Activated CD8-positive, alpha-beta memory T cell treated with anti-CD3 and anti-CD28 coated beads, Interleukin-2, amount 10 ng/mL, durations not matched to agents 7 days and 5 days (primary cell): Measurements from ENCODE around the gene CHRNA4. TPM values are rescaled to one million over a fixed set of nuclear protein-coding genes. Genes with fewer than 3 reads are reported as not detected.
"Not testable (repeated sequence)": the region's sequence is repeated elsewhere in the genome, so short reads cannot be mapped to it uniquely, and the experiment has no call there.

Experiments
- ATAC-seq: fragments of 150-1000 bp; cut with Tn5 transposase; one replicate; pipeline ENCODE4 v1.10.0; 2021; ENCODE audit warnings: moderate library complexity
- CTCF ChIA-PET: fragments of 350-600 bp; sonication (Branson Sonifier 250); formaldehyde crosslinking; loops from one replicate; lab custom pipeline; 2021; ENCODE audit warnings: antibody characterized with exemption; lab: Charles Lee
- DNase-seq: peaks from one replicate; pipeline ENCODE4 v3.0.0-alpha.2; 2020
- H3K27ac Mint-ChIP-seq: one replicate; pipeline ENCODE4 v1.8.0; 2021; ENCODE audit warnings: mild to moderate bottlenecking, mixed read lengths
- H3K27me3 Mint-ChIP-seq: one replicate; pipeline ENCODE4 v1.8.0; 2021; ENCODE audit warnings: mixed read lengths
- H3K36me3 Mint-ChIP-seq: one replicate; pipeline ENCODE4 v1.8.0; 2021; ENCODE audit warnings: mild to moderate bottlenecking, mixed read lengths
- H3K4me1 Mint-ChIP-seq: one replicate; pipeline ENCODE4 v1.8.0; 2021; ENCODE audit warnings: mixed read lengths
- H3K4me3 Mint-ChIP-seq: one replicate; pipeline ENCODE4 v1.8.0; 2021; ENCODE audit warnings: mild to moderate bottlenecking, moderate library complexity, mixed read lengths
- H3K9me3 Mint-ChIP-seq: one replicate; pipeline ENCODE4 v1.8.0; 2022; ENCODE audit warnings: low read depth, mixed read lengths
- total RNA-seq, 2 experiments: library from RNA; stranded (reverse); gene quantifications; one replicate each; pipeline ENCODE4 v1.2.3, GENCODE V29; 2021

The CHRNA4 gene
- total RNA-seq, 2 experiments from 2014 or later, result not detected

GRCh38 chr20:63393566-63393965, 32.4 kb upstream of the CHRNA4 start:
- Mint-ChIP-seq H3K4me3 (no peak overlapping the region), H3K36me3 (no peaks in the 10 kb centered on the region), H3K27ac (no peak overlapping the region), H3K4me1 (no peaks in the 10 kb centered on the region), H3K27me3 (peaks cover 6% of the 10 kb centered on the region), H3K9me3 (no peaks in the 10 kb centered on the region)
- CTCF ChIA-PET, result no interaction called here
- DNase-seq, result no peak
- no peak for ATAC-seq

GRCh38 chr20:63392465-63393365, 31.6 kb upstream of the CHRNA4 start:
- Mint-ChIP-seq H3K27ac (no peak overlapping the region), H3K4me3 (no peak overlapping the region), H3K4me1 (no peaks in the 10 kb centered on the region), H3K36me3 (no peaks in the 10 kb centered on the region), H3K9me3 (peaks cover 3% of the 10 kb centered on the region), H3K27me3 (peaks cover 6% of the 10 kb centered on the region)
- CTCF ChIA-PET, result no interaction called here
- DNase-seq (no peak), ATAC-seq (no peak)

- DNase-seq (no peak), ATAC-seq (no peak)
- H3K9me3 Mint-ChIP-seq, result peaks cover 27% of the 10 kb centered on the region
- peaks cover 3% of the 10 kb centered on the region for H3K36me3 Mint-ChIP-seq
- H3K27ac Mint-ChIP-seq, result no peak overlapping the region
- H3K27me3 Mint-ChIP-seq, result peaks cover 3% of the 10 kb centered on the region
- no peak overlapping the region for H3K4me3 Mint-ChIP-seq
- no peaks in the 10 kb centered on the region for H3K4me1 Mint-ChIP-seq
- CTCF ChIA-PET, result no interaction called here
These were observed 26.8 kb upstream of the CHRNA4 start for GRCh38 chr20:63387917-63388316.

- Mint-ChIP-seq H3K4me3 (no peak overlapping the region), H3K27me3 (peaks cover 3% of the 10 kb centered on the region), H3K27ac (no peak overlapping the region), H3K4me1 (no peaks in the 10 kb centered on the region), H3K9me3 (peaks cover 27% of the 10 kb centered on the region), H3K36me3 (peaks cover 3% of the 10 kb centered on the region)
- ATAC-seq, result no peak
- no peak for DNase-seq
- CTCF ChIA-PET, result no interaction called here
These were observed 26.2 kb upstream of the CHRNA4 start for GRCh38 chr20:63387393-63387792.

- Mint-ChIP-seq H3K4me3 (no peak overlapping the region), H3K9me3 (peaks cover 27% of the 10 kb centered on the region), H3K27ac (no peak overlapping the region), H3K27me3 (peaks cover 3% of the 10 kb centered on the region), H3K4me1 (no peaks in the 10 kb centered on the region), H3K36me3 (peaks cover 3% of the 10 kb centered on the region)
- no peak for DNase-seq
- no peak for ATAC-seq
- CTCF ChIA-PET, result no interaction called here
These were observed 25.3 kb upstream of the CHRNA4 start for GRCh38 chr20:63386491-63386890.

- CTCF ChIA-PET, result no interaction called here
- Mint-ChIP-seq H3K27ac (no peak overlapping the region), H3K4me1 (no peaks in the 10 kb centered on the region), H3K27me3 (peaks cover 3% of the 10 kb centered on the region), H3K9me3 (peaks cover 27% of the 10 kb centered on the region), H3K36me3 (peaks cover 3% of the 10 kb centered on the region), H3K4me3 (no peak overlapping the region)
- DNase-seq, result no peak
- no peak for ATAC-seq
These were observed 24.7 kb upstream of the CHRNA4 start for GRCh38 chr20:63385819-63386218.

GRCh38 chr20:63384336-63384735, 23.2 kb upstream of the CHRNA4 start:
- Mint-ChIP-seq H3K9me3 (peaks cover 27% of the 10 kb centered on the region), H3K27me3 (peaks cover 2% of the 10 kb centered on the region), H3K27ac (no peak overlapping the region), H3K36me3 (peaks cover 3% of the 10 kb centered on the region), H3K4me3 (no peak overlapping the region), H3K4me1 (no peaks in the 10 kb centered on the region)
- ATAC-seq, result no peak
- CTCF ChIA-PET, result no interaction called here
- DNase-seq, result no peak

- Mint-ChIP-seq H3K27ac (no peak overlapping the region), H3K9me3 (peaks cover 27% of the 10 kb centered on the region), H3K36me3 (peaks cover 3% of the 10 kb centered on the region), H3K4me1 (no peaks in the 10 kb centered on the region), H3K4me3 (no peak overlapping the region), H3K27me3 (no peaks in the 10 kb centered on the region)
- DNase-seq (no peak), ATAC-seq (no peak)
- CTCF ChIA-PET, result interaction anchor here (3.8 to 4.3 kb wide), 2 partner anchors 73 to 160 kb away, joined by 26 to 33 read pairs; no protein-coding TSS in a partner anchor
These were observed 22.4 kb upstream of the CHRNA4 start for GRCh38 chr20:63383556-63383955.

GRCh38 chr20:63382551-63383300, 21.6 kb upstream of the CHRNA4 start:
- CTCF ChIA-PET, result interaction anchor here (1.3 to 4.3 kb wide), 4 partner anchors 72 to 172 kb away, joined by 3 to 33 read pairs (median 16); no protein-coding TSS in a partner anchor
- peaks cover 3% of the 10 kb centered on the region for H3K36me3 Mint-ChIP-seq
- no peaks in the 10 kb centered on the region for H3K4me1 Mint-ChIP-seq
- no peaks in the 10 kb centered on the region for H3K27me3 Mint-ChIP-seq
- no peak overlapping the region for H3K4me3 Mint-ChIP-seq
- DNase-seq (no peak), ATAC-seq (no peak)
- peaks cover 24% of the 10 kb centered on the region for H3K9me3 Mint-ChIP-seq
- H3K27ac Mint-ChIP-seq, result no peak overlapping the region

GRCh38 chr20:63381781-63382431, 20.8 kb upstream of the CHRNA4 start:
- H3K4me1 Mint-ChIP-seq, result no peaks in the 10 kb centered on the region
- no peaks in the 10 kb centered on the region for H3K36me3 Mint-ChIP-seq
- H3K27ac Mint-ChIP-seq, result no peak overlapping the region
- DNase-seq (no peak), ATAC-seq (no peak)
- H3K9me3 Mint-ChIP-seq, result peaks cover 17% of the 10 kb centered on the region
- H3K4me3 Mint-ChIP-seq, result no peak overlapping the region
- H3K27me3 Mint-ChIP-seq, result peaks cover 5% of the 10 kb centered on the region
- CTCF ChIA-PET, result interaction anchor here (1.0 to 4.3 kb wide), 8 partner anchors 72 to 204 kb away, joined by 3 to 33 read pairs (median 4); no protein-coding TSS in a partner anchor

- DNase-seq (no peak), ATAC-seq (no peak)
- Mint-ChIP-seq H3K4me3 (no peak overlapping the region), H3K9me3 (peaks cover 3% of the 10 kb centered on the region), H3K27me3 (peaks cover 8% of the 10 kb centered on the region), H3K4me1 (no peaks in the 10 kb centered on the region), H3K27ac (no peak overlapping the region), H3K36me3 (no peaks in the 10 kb centered on the region)
- CTCF ChIA-PET, result interaction anchor here (0.6 to 4.3 kb wide), 5 partner anchors 70 to 180 kb away, joined by 3 to 33 read pairs (median 7); no protein-coding TSS in a partner anchor
These were observed 19.3 kb upstream of the CHRNA4 start for GRCh38 chr20:63380346-63380870.

GRCh38 chr20:63379872-63380271, 18.7 kb upstream of the CHRNA4 start:
- H3K27ac Mint-ChIP-seq, H3K9me3 Mint-ChIP-seq, H3K4me1 Mint-ChIP-seq, H3K36me3 Mint-ChIP-seq, ATAC-seq, H3K4me3 Mint-ChIP-seq, DNase-seq, H3K27me3 Mint-ChIP-seq: not testable (repeated sequence)
- CTCF ChIA-PET, result interaction anchor here (3.8 to 4.3 kb wide), 2 partner anchors 70 to 157 kb away, joined by 26 to 33 read pairs; no protein-coding TSS in a partner anchor

- Mint-ChIP-seq H3K4me3 (no peak overlapping the region), H3K27ac (no peak overlapping the region), H3K36me3 (no peaks in the 10 kb centered on the region), H3K27me3 (peaks cover 8% of the 10 kb centered on the region), H3K9me3 (no peaks in the 10 kb centered on the region), H3K4me1 (no peaks in the 10 kb centered on the region)
- ATAC-seq (no peak), DNase-seq (no peak)
- CTCF ChIA-PET, result no interaction called here
These were observed 18.1 kb upstream of the CHRNA4 start for GRCh38 chr20:63379296-63379695.
